IMR-90 (cell line): ENCODE data around the gene STARD10. TPM values are rescaled to one million over a fixed set of nuclear protein-coding genes. Genes with fewer than 3 reads are reported as not detected.

ENCODE experiments used
- ATAC-seq: fragments of 200-7000 bp; cut with Tn5 transposase; 2 replicates; pipeline ENCODE4 v1.9.1; 2020; ENCODE audit warnings: low read depth, mild to moderate bottlenecking, moderate library complexity
- BruUV-seq: library from RNA; stranded (reverse); fragments of 400-500 nt; replicated peaks from 2 replicates; lab custom pipeline; 2021; lab: Mats Ljungman, UMichigan
- CTCF ChIA-PET: fragments of 300-600 bp; formaldehyde crosslinking; extraction: SDS; loops from one replicate; lab custom pipeline; 2021; ENCODE audit warnings: antibody characterized with exemption; lab: Yijun Ruan, JAX
- POLR2A ChIA-PET: fragments of 300-600 bp; sonication (Branson Sonifier 250); formaldehyde crosslinking; loops from one replicate; lab custom pipeline; 2022; ENCODE audit warnings: antibody characterized with exemption; ENCODE audit not compliant: unreplicated experiment; lab: Charles Lee
- DNase-seq: peaks from one replicate; pipeline ENCODE4 v3.0.0; 2013
- H2AFZ ChIP-seq: replicated peaks from 2 replicates; pipeline ENCODE3; 2013; ENCODE audit warnings: low read length, mild to moderate bottlenecking; ENCODE audit not compliant: poor library complexity
- H2AK5ac ChIP-seq: 2 replicates; pipeline ENCODE4 v1.6.1; 2013; ENCODE audit warnings: low read depth, low read length, inconsistent platforms
- H2AK9ac ChIP-seq: replicated peaks from 2 replicates; pipeline ENCODE3; 2013; ENCODE audit warnings: mild to moderate bottlenecking, low read depth, low read length, moderate library complexity; ENCODE audit not compliant: poor library complexity
- H2BK120ac ChIP-seq: 2 replicates; pipeline ENCODE4 v1.6.1; 2013; ENCODE audit warnings: low read depth, low read length, inconsistent platforms
- H2BK15ac ChIP-seq: 3 replicates; pipeline ENCODE4 v1.6.1; 2013; ENCODE audit warnings: low read depth, low read length, inconsistent platforms
- H2BK20ac ChIP-seq: 2 replicates; pipeline ENCODE4 v1.6.1; 2013; ENCODE audit warnings: low read depth, mild to moderate bottlenecking, inconsistent platforms, low read length, moderate library complexity
- H2BK5ac ChIP-seq: 2 replicates; pipeline ENCODE4 v1.6.1; 2013; ENCODE audit warnings: mild to moderate bottlenecking, low read depth, low read length, inconsistent platforms; ENCODE audit not compliant: poor library complexity, severe bottlenecking
- H3K14ac ChIP-seq: replicated peaks from 2 replicates; pipeline ENCODE4 v1.6.1; 2013; ENCODE audit warnings: low read depth, low read length, inconsistent platforms
- H3K18ac ChIP-seq: 2 replicates; pipeline ENCODE4 v1.6.1; 2013; ENCODE audit warnings: low read depth, low read length, control low read depth
- H3K23ac ChIP-seq: 2 replicates; pipeline ENCODE4 v1.6.1; 2013; ENCODE audit warnings: low read depth, low read length, inconsistent platforms
- H3K27ac ChIP-seq: 2 replicates; pipeline ENCODE4 v1.5.1; 2013; ENCODE audit warnings: mild to moderate bottlenecking, control low read depth, low read length; ENCODE audit not compliant: insufficient read depth
- H3K27me3 ChIP-seq: 2 replicates; pipeline ENCODE4 v1.6.1; 2013; ENCODE audit warnings: low read length; ENCODE audit not compliant: control insufficient read depth, insufficient read depth
- H3K36me3 ChIP-seq: 2 replicates; pipeline ENCODE4 v1.6.1; 2013; ENCODE audit warnings: low read length, mixed read lengths; ENCODE audit not compliant: control insufficient read depth, insufficient read depth
- H3K4ac ChIP-seq: 2 replicates; pipeline ENCODE4 v1.6.1; 2013; ENCODE audit warnings: low read depth, low read length, inconsistent platforms
- H3K4me1 ChIP-seq: 2 replicates; pipeline ENCODE4 v1.6.1; 2013; ENCODE audit warnings: low read length, mixed read lengths; ENCODE audit not compliant: control insufficient read depth, insufficient read depth
- H3K4me2 ChIP-seq: 2 replicates; pipeline ENCODE4 v1.6.1; 2013; ENCODE audit warnings: low read depth, mild to moderate bottlenecking, control low read depth, low read length, moderate library complexity
- H3K4me3 ChIP-seq: 2 replicates; pipeline ENCODE4 v1.5.1; 2013; ENCODE audit warnings: low read depth, mild to moderate bottlenecking, control low read depth, low read length, moderate library complexity; ENCODE audit not compliant: insufficient read depth
- H3K56ac ChIP-seq: 2 replicates; pipeline ENCODE4 v1.6.1; 2013; ENCODE audit warnings: low read length, inconsistent platforms; ENCODE audit not compliant: insufficient read depth; ENCODE audit errors: extremely low read depth
- H3K79me1 ChIP-seq, 2 experiments: 2 replicates each; pipeline ENCODE4 v1.6.1; 2013; ENCODE audit warnings: low read length in 2 of 2, inconsistent platforms in 1 of 2, low read depth in 1 of 2
- H3K9ac ChIP-seq: 2 replicates; pipeline ENCODE4 v1.6.1; 2013; ENCODE audit warnings: low read depth, low read length, control low read depth
- H3K9me1 ChIP-seq: 2 replicates; pipeline ENCODE4 v1.6.1; 2013; ENCODE audit warnings: low read length, inconsistent platforms; ENCODE audit not compliant: insufficient read depth
- H3K9me3 ChIP-seq: 2 replicates; pipeline ENCODE4 v1.6.1; 2013; ENCODE audit warnings: low read length; ENCODE audit not compliant: control insufficient read depth, insufficient read depth
- H4K20me1 ChIP-seq: 2 replicates; pipeline ENCODE4 v1.6.1; 2013; ENCODE audit warnings: low read length, inconsistent platforms; ENCODE audit not compliant: insufficient read depth
- H4K5ac ChIP-seq: 2 replicates; pipeline ENCODE4 v1.6.1; 2013; ENCODE audit warnings: mild to moderate bottlenecking, low read depth, low read length, control low read depth
- H4K8ac ChIP-seq, 2 experiments: 2 replicates each; pipeline ENCODE4 v1.6.1; 2013; ENCODE audit warnings: low read depth in 2 of 2, low read length in 2 of 2, control low read depth in 1 of 2, inconsistent platforms in 1 of 2
- H4K91ac ChIP-seq: 2 replicates; pipeline ENCODE4 v1.6.1; 2013; ENCODE audit warnings: low read depth, low read length, inconsistent platforms; ENCODE audit not compliant: insufficient read depth
- ELK1 ChIP-seq: fragments of 150-350 bp; IDR thresholded peaks from 2 replicates; pipeline ENCODE4 v1.6.1; 2016; ENCODE audit warnings: low read depth, mild to moderate bottlenecking, low read length, moderate library complexity, borderline replicate concordance
- MAFK ChIP-seq: IDR thresholded peaks from 2 replicates; pipeline ENCODE4 v1.6.1; 2012; ENCODE audit warnings: low read depth, low read length, improper control_type of control experiment
- MAZ ChIP-seq: IDR thresholded peaks from 2 replicates; pipeline ENCODE4 v1.6.1; 2012; ENCODE audit warnings: low read depth, mild to moderate bottlenecking, low read length, improper control_type of control experiment, moderate library complexity, borderline replicate concordance
- MXI1 ChIP-seq: IDR thresholded peaks from 2 replicates; pipeline ENCODE4 v1.6.1; 2012; ENCODE audit warnings: low read depth, mild to moderate bottlenecking, low read length, moderate library complexity, borderline replicate concordance
- NFE2L2 ChIP-seq: fragments of 150-350 bp; IDR thresholded peaks from 2 replicates; pipeline ENCODE4 v1.6.1; 2016; ENCODE audit warnings: low read depth, mild to moderate bottlenecking, low read length
- POLR2A ChIP-seq: IDR thresholded peaks from 2 replicates; pipeline ENCODE4 v1.6.1; 2012; ENCODE audit warnings: mild to moderate bottlenecking, low read depth, low read length
- WGBS, 2 experiments: methylation state at CpG; one replicate each; pipeline versions ENCODE4 v1.1.5 to v1.1.7; 2013; ENCODE audit warnings: missing lambda C conversion rate in 2 of 2; ENCODE audit not compliant: insufficient read length in 1 of 2; ENCODE audit errors: extremely low coverage in 2 of 2; 5-methylcytosine and 5-hydroxymethylcytosine counted together
- dilution Hi-C: fragments of 300-500 bp; cut with HindIII; formaldehyde crosslinking; loops from one replicate; pipeline ENCODE4 v1.14.3; 2018; ENCODE audit warnings: low sequenced_read_pairs; ENCODE audit not compliant: unreplicated experiment
- in situ Hi-C: fragments of 300-500 bp; cut with MboI; formaldehyde crosslinking; loops from 3 replicates; pipeline ENCODE4 v1.14.3; 2019; ENCODE audit warnings: low sequenced_read_pairs, inconsistent platforms, mixed read lengths
- intact Hi-C: fragments of 100-400 bp; cut with micrococcal nuclease; formaldehyde crosslinking; loops from 2 replicates; pipeline ENCODE4 v1.10.0; 2022
- polyA plus RNA-seq, 3 experiments: library from polyadenylated mRNA; depleted of rRNA; stranded (reverse); fragments of >200 nt; gene quantifications; 2 replicates each; pipeline ENCODE4 v1.2.3, GENCODE V29; 2012; ENCODE audit warnings: low replicate concordance in 1 of 3
- total RNA-seq: library from RNA; depleted of rRNA; stranded (reverse); fragments of >200 nt; gene quantifications from 2 replicates; pipeline ENCODE4 v1.2.3, GENCODE V29; 2012

STARD10 gene
- total and polyA plus RNA-seq, 2 of the 4 experiments (the other 2 are of a cell fraction) = 23.8 to 37.4 TPM

- H3K56ac ChIP-seq = no peak overlapping the region
- 63% methylated on average over 2 of the region's 9 CpGs; no CpG with 5 or more reads in 1 of the 2 experiments for WGBS, 2 experiments
- in situ Hi-C loops = loop anchor here (5.0 to 10.0 kb wide), 4 partner anchors 69 to 561 kb away; partner anchors contain the start of genes FCHSD2 and STARD10
- H3K27me3 ChIP-seq = no peaks in the 10 kb centered on the region
- H4K8ac ChIP-seq = no peak overlapping the region
- no peak overlapping the region for H3K4me3 ChIP-seq
- H3K18ac ChIP-seq = no peak overlapping the region
- no peak overlapping the region for H3K4ac ChIP-seq
- no peak overlapping the region for H2BK120ac ChIP-seq
- peaks cover 24% of the 10 kb centered on the region for H3K9me1 ChIP-seq
- ATAC-seq = no peak
- H4K20me1 ChIP-seq = peaks cover 31% of the 10 kb centered on the region
- no peak overlapping the region for H2AK9ac ChIP-seq
- H2BK15ac ChIP-seq = no peak overlapping the region
- H3K4me1 ChIP-seq = peaks cover 32% of the 10 kb centered on the region
- TF ChIP-seq NFE2L2 (no peak), ELK1 (no peak), POLR2A (no peak), MAZ (no peak), MAFK (no peak), MXI1 (no peak)
- BruUV-seq = no TSS peak
- peak overlapping the region; percentile 83; the same call in 1 of the 2 replicates for H2AK5ac ChIP-seq
- H3K9me3 ChIP-seq = no peaks in the 10 kb centered on the region
- no peak overlapping the region for H3K4me2 ChIP-seq
- no peak overlapping the region for H2BK20ac ChIP-seq
- dilution Hi-C loops = no loop called here
- no peak overlapping the region for H4K5ac ChIP-seq
- peaks cover 4% of the 10 kb centered on the region; the same call in 1 of the 2 replicates for H3K36me3 ChIP-seq
- no peak overlapping the region for H3K14ac ChIP-seq
- no peak overlapping the region for H2BK5ac ChIP-seq
- H2AFZ ChIP-seq = no peak overlapping the region
- intact Hi-C loops = no loop called here
- POLR2A ChIA-PET = no interaction called here
- no peak overlapping the region for H4K91ac ChIP-seq
- CTCF ChIA-PET = no interaction called here
- H3K79me1 ChIP-seq = peaks cover 38 to 89% of the 10 kb centered on the region in 2 experiments
- H3K27ac ChIP-seq = no peak overlapping the region
- DNase-seq = no peak
- no peak overlapping the region for H3K23ac ChIP-seq
- H3K9ac ChIP-seq = no peak overlapping the region
Measured at GRCh38 chr11:72723508-72723907, 70.3 kb downstream of the STARD10 start.
